T-helper 9 cell (primary cell): ENCODE measurements around the gene ITPR3.

ENCODE experiments used
- DNase-seq: peaks from one replicate; pipeline ENCODE4 v3.0.0-alpha.2; 2020

ITPR3 gene

GRCh38 chr6:33688451-33689147, 67.5 kb downstream of the ITPR3 start:
- DNase-seq: no peak

- no peak for DNase-seq
Observed at GRCh38 chr6:33689148-33689494, 68.0 kb downstream of the ITPR3 start.

- no peak for DNase-seq
Observed at GRCh38 chr6:33689879-33690278, 68.8 kb downstream of the ITPR3 start.

- no peak for DNase-seq
Observed at GRCh38 chr6:33690766-33691165, 69.6 kb downstream of the ITPR3 start.

GRCh38 chr6:33691456-33692077, 70.4 kb downstream of the ITPR3 start:
- DNase-seq: no peak

- no peak for DNase-seq
Observed at GRCh38 chr6:33692078-33692759, 71.1 kb downstream of the ITPR3 start.

- peak; percentile 60 for DNase-seq
Observed at GRCh38 chr6:33692760-33693158, 71.6 kb downstream of the ITPR3 start.

GRCh38 chr6:33693186-33694105, 72.3 kb downstream of the ITPR3 start:
- no peak for DNase-seq

GRCh38 chr6:33694401-33694931, 73.3 kb downstream of the ITPR3 start:
- DNase-seq: peak; percentile 54

GRCh38 chr6:33694977-33695376, 73.9 kb downstream of the ITPR3 start:
- DNase-seq: no peak

- DNase-seq: no peak
Observed at GRCh38 chr6:33695451-33695887, 74.3 kb downstream of the ITPR3 start.

- DNase-seq: no peak
Observed at GRCh38 chr6:33696076-33696475, 75.0 kb downstream of the ITPR3 start.

GRCh38 chr6:33696548-33697518, 75.7 kb downstream of the ITPR3 start:
- no peak for DNase-seq

- no peak for DNase-seq
Observed at GRCh38 chr6:33697845-33698244, 76.7 kb downstream of the ITPR3 start.

- no peak for DNase-seq
Observed at GRCh38 chr6:33698494-33698893, 77.4 kb downstream of the ITPR3 start.

GRCh38 chr6:33699131-33699530, 78.0 kb downstream of the ITPR3 start:
- no peak for DNase-seq

- no peak for DNase-seq
Observed at GRCh38 chr6:33699739-33700138, 78.6 kb downstream of the ITPR3 start.

GRCh38 chr6:33700391-33701050, 79.4 kb downstream of the ITPR3 start:
- DNase-seq: peak; percentile 65

GRCh38 chr6:33702345-33702977, 81.3 kb downstream of the ITPR3 start:
- DNase-seq: no peak
